ENCODE results near the gene GLIS1.

DNA sequence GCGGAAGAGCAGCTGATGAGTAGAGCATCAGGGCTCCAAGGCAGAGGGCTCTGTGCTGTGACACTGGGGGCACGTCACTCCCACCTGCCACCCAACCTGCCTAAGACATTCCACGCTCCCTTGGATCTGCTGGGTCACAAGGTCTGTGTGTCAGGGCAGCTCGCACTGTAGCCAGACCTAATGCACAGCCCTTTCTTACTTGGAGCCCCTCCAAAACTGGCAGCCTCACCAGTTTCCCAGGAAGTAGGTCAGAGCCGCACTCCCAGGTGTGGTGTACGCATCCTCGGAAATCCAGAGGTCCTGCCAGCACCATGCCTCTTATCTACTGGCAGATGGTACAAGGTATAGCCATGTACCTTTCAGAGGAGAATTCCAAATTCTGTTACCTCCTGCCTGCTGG lies 257.5 kb downstream of the GLIS1 start:
- TF ChIP-seq, protein P1, sequence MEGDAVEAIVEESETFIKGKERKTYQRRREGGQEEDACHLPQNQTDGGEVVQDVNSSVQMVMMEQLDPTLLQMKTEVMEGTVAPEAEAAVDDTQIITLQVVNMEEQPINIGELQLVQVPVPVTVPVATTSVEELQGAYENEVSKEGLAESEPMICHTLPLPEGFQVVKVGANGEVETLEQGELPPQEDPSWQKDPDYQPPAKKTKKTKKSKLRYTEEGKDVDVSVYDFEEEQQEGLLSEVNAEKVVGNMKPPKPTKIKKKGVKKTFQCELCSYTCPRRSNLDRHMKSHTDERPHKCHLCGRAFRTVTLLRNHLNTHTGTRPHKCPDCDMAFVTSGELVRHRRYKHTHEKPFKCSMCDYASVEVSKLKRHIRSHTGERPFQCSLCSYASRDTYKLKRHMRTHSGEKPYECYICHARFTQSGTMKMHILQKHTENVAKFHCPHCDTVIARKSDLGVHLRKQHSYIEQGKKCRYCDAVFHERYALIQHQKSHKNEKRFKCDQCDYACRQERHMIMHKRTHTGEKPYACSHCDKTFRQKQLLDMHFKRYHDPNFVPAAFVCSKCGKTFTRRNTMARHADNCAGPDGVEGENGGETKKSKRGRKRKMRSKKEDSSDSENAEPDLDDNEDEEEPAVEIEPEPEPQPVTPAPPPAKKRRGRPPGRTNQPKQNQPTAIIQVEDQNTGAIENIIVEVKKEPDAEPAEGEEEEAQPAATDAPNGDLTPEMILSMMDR (conservative IDR thresholded peaks at IDR 0.05; ENCODE audit: low read depth, low read length), result no peak
- TF ChIP-seq EZH2 (IDR thresholded peaks at IDR 0.05; ENCODE audit: low read length, unreplicated experiment), result no peak
